Loucy (cell line): Measurements from ENCODE around the gene ZNF317.

ENCODE experiments used
- H2AFZ ChIP-seq: fragments of 200-600 bp; sonication (generic); 2 replicates; pipeline ENCODE4 v1.6.0; 2016; ENCODE audit warnings: antibody characterized with exemption, mild to moderate bottlenecking, low read length, moderate library complexity
- H3F3A ChIP-seq: fragments of 200-600 bp; 2 replicates; pipeline ENCODE4 v1.6.0; 2016; ENCODE audit warnings: antibody characterized with exemption, low read depth, mild to moderate bottlenecking
- H3K27me3 ChIP-seq: fragments of 200-600 bp; sonication (generic); 2 replicates; pipeline ENCODE4 v1.6.1; 2014; ENCODE audit warnings: low read length, mild to moderate bottlenecking; ENCODE audit not compliant: insufficient read depth, poor library complexity, severe bottlenecking
- H3K36me3 ChIP-seq: fragments of 200-600 bp; sonication (generic); 2 replicates; pipeline ENCODE4 v1.6.1; 2016; ENCODE audit warnings: low read length; ENCODE audit not compliant: insufficient read depth
- H3K4me1 ChIP-seq: fragments of 200-600 bp; sonication (generic); 2 replicates; pipeline ENCODE4 v1.5.1; 2014; ENCODE audit warnings: low read length, mild to moderate bottlenecking; ENCODE audit not compliant: insufficient read depth, poor library complexity, severe bottlenecking
- H3K4me2 ChIP-seq: fragments of 200-600 bp; sonication (generic); 2 replicates; pipeline ENCODE4 v1.6.0; 2014; ENCODE audit warnings: antibody characterized with exemption, low read length, low read depth, mild to moderate bottlenecking; ENCODE audit not compliant: poor library complexity, severe bottlenecking
- H3K4me3 ChIP-seq: fragments of 200-600 bp; sonication (generic); 2 replicates; pipeline ENCODE4 v1.5.1; 2014; ENCODE audit warnings: low read length, mild to moderate bottlenecking, mixed read lengths; ENCODE audit not compliant: poor library complexity, severe bottlenecking
- H3K79me2 ChIP-seq: fragments of 200-600 bp; sonication (generic); 2 replicates; pipeline ENCODE4 v1.6.1; 2014; ENCODE audit warnings: low read length; ENCODE audit not compliant: insufficient read depth
- H3K9ac ChIP-seq: fragments of 200-600 bp; sonication (generic); 2 replicates; pipeline ENCODE4 v1.6.0; 2014; ENCODE audit warnings: mild to moderate bottlenecking, low read depth, low read length, moderate library complexity; ENCODE audit not compliant: poor library complexity, severe bottlenecking
- H3K9me2 ChIP-seq: fragments of 200-600 bp; sonication (generic); replicated peaks from 2 replicates; pipeline ENCODE4 v1.6.1; 2016; ENCODE audit warnings: low read depth, low read length, mixed read lengths
- H3K9me3 ChIP-seq: fragments of 200-600 bp; sonication (generic); 2 replicates; pipeline ENCODE4 v1.6.1; 2014; ENCODE audit warnings: mild to moderate bottlenecking, antibody characterized with exemption, low read length, low read depth; ENCODE audit not compliant: insufficient read depth
- H4K20me1 ChIP-seq: fragments of 200-600 bp; sonication (generic); 2 replicates; pipeline ENCODE4 v1.6.0; 2014; ENCODE audit warnings: antibody characterized with exemption, low read length, mild to moderate bottlenecking; ENCODE audit not compliant: insufficient read depth, poor library complexity, severe bottlenecking
- CTCF ChIP-seq: fragments of 200-600 bp; sonication (generic); conservative IDR thresholded peaks from 2 replicates; pipeline ENCODE4 v1.5.1; 2014; ENCODE audit warnings: mild to moderate bottlenecking, antibody characterized with exemption, low read length
- EZH2phosphoT487 ChIP-seq: fragments of 200-600 bp; IDR thresholded peaks from 2 replicates; pipeline ENCODE4 v1.6.1; 2018; ENCODE audit warnings: antibody characterized with exemption, mild to moderate bottlenecking, moderate library complexity, borderline replicate concordance

The ZNF317 gene

GRCh38 chr19:9178901-9179300 is 38.7 kb downstream of the ZNF317 start, which contains the start of gene OR7D2:
Gene OR7D2 (plus strand): TSS chr19:9178979. CDS start chr19:9185782, 6,803 bp downstream.
- Histone ChIP-seq H3K4me3 (no peak within 1 kb of the TSS), H2AFZ (no peak within 1 kb of the TSS), H3K27me3 (no peaks in the 10 kb centered on the region), H3K4me1 (no peaks in the 10 kb centered on the region), H3K4me2 (no peak within 1 kb of the TSS), H3K36me3 (no peaks in the 10 kb centered on the region), H4K20me1 (no peaks in the 10 kb centered on the region), H3K9ac (no peak within 1 kb of the TSS), H3K79me2 (no peaks in the 10 kb centered on the region), H3K9me2 (no peaks in the 10 kb centered on the region), H3K9me3 (no peaks in the 10 kb centered on the region), H3F3A (no peaks in the 10 kb centered on the region)
- TF ChIP-seq EZH2phosphoT487 (no peak), CTCF (no peak)

- no peaks in the 10 kb centered on the region for H3K27me3 ChIP-seq
- no peak overlapping the region for H3K4me2 ChIP-seq
- H4K20me1 ChIP-seq, result no peaks in the 10 kb centered on the region
- TF ChIP-seq CTCF, result no peak
- no peak for TF ChIP-seq EZH2phosphoT487
- H3K9ac ChIP-seq, result no peak overlapping the region
- no peak overlapping the region for H3K4me3 ChIP-seq
- no peak overlapping the region for H2AFZ ChIP-seq
- H3K4me1 ChIP-seq, result no peaks in the 10 kb centered on the region
- no peaks in the 10 kb centered on the region for H3F3A ChIP-seq
- H3K36me3 ChIP-seq, result no peaks in the 10 kb centered on the region
- no peaks in the 10 kb centered on the region for H3K9me2 ChIP-seq
- no peaks in the 10 kb centered on the region for H3K79me2 ChIP-seq
- H3K9me3 ChIP-seq, result no peaks in the 10 kb centered on the region
These were observed 42.8 kb downstream of the ZNF317 start for GRCh38 chr19:9183000-9183399.

GRCh38 chr19:9187191-9187590 is 47.0 kb downstream of the ZNF317 start:
- Histone ChIP-seq H3K4me3 (no peak overlapping the region), H2AFZ (no peak overlapping the region), H4K20me1 (no peaks in the 10 kb centered on the region), H3K4me1 (no peaks in the 10 kb centered on the region), H3K9me2 (no peaks in the 10 kb centered on the region), H3F3A (no peaks in the 10 kb centered on the region), H3K9ac (no peak overlapping the region), H3K9me3 (no peaks in the 10 kb centered on the region), H3K4me2 (no peak overlapping the region), H3K36me3 (no peaks in the 10 kb centered on the region), H3K79me2 (no peaks in the 10 kb centered on the region), H3K27me3 (no peaks in the 10 kb centered on the region)
- no peak for TF ChIP-seq CTCF
- TF ChIP-seq EZH2phosphoT487, result no peak
